Brain microvascular endothelial cell (primary cell): ENCODE data around the gene MERTK.

Experiments
- DNase-seq: peaks from one replicate; pipeline ENCODE4 v3.0.0-alpha.2; 2020
- H3K27ac ChIP-seq: fragments of 250-450 bp; sonication (Bioruptor Pico); 2 replicates; pipeline ENCODE4 v1.5.1; 2020; ENCODE audit warnings: mild to moderate bottlenecking, moderate library complexity
- H3K27me3 ChIP-seq: fragments of 250-450 bp; sonication (Bioruptor Pico); replicated peaks from 2 replicates; pipeline ENCODE4 v1.5.1; 2020; ENCODE audit warnings: mild to moderate bottlenecking
- H3K36me3 ChIP-seq: fragments of 250-450 bp; sonication (Bioruptor Pico); replicated peaks from 2 replicates; pipeline ENCODE4 v1.5.1; 2020; ENCODE audit warnings: mild to moderate bottlenecking
- H3K4me3 ChIP-seq: 2 replicates; pipeline ENCODE4 v1.5.1; 2011; ENCODE audit warnings: low read depth, mild to moderate bottlenecking, control low read depth, low read length, moderate library complexity
- CTCF ChIP-seq: IDR thresholded peaks from 2 replicates; pipeline ENCODE4 v1.5.1; 2011; ENCODE audit warnings: low read depth, mild to moderate bottlenecking, moderate library complexity, low read length, control low read depth, inconsistent platforms; ENCODE audit errors: missing control alignments
- in situ Hi-C: cut with HindIII; loops from 2 replicates; pipeline ENCODE4 v1.10.0; 2017; ENCODE audit warnings: low sequenced_read_pairs, low pct_ligation_motif_present

MERTK gene

GRCh38 chr2:111985514-111985913 is 87.1 kb downstream of the MERTK start:
- DNase-seq = no peak
- H3K36me3 ChIP-seq = no peaks in the 10 kb centered on the region
- TF ChIP-seq CTCF = no peak
- no peak overlapping the region for H3K4me3 ChIP-seq
- H3K27ac ChIP-seq = no peak overlapping the region
- H3K27me3 ChIP-seq = no peaks in the 10 kb centered on the region
- in situ Hi-C loops = no loop called here

- Histone ChIP-seq H3K4me3 (no peak overlapping the region), H3K36me3 (no peaks in the 10 kb centered on the region), H3K27ac (no peak overlapping the region), H3K27me3 (no peaks in the 10 kb centered on the region)
- no peak for DNase-seq
- TF ChIP-seq CTCF = no peak
- in situ Hi-C loops = no loop called here
Observed at GRCh38 chr2:111986116-111986900, 87.9 kb downstream of the MERTK start.

- TF ChIP-seq CTCF = no peak
- H3K4me3 ChIP-seq = no peak overlapping the region
- DNase-seq = no peak
- H3K36me3 ChIP-seq = no peaks in the 10 kb centered on the region
- in situ Hi-C loops = no loop called here
- H3K27me3 ChIP-seq = no peaks in the 10 kb centered on the region
- H3K27ac ChIP-seq = no peak overlapping the region
Observed at GRCh38 chr2:111990375-111990774, 92.0 kb downstream of the MERTK start.

- DNase-seq = no peak
- Histone ChIP-seq H3K27me3 (no peaks in the 10 kb centered on the region), H3K27ac (no peak overlapping the region), H3K36me3 (no peaks in the 10 kb centered on the region), H3K4me3 (no peak overlapping the region)
- no peak for TF ChIP-seq CTCF
- in situ Hi-C loops = no loop called here
Observed at GRCh38 chr2:111990856-111991255, 92.4 kb downstream of the MERTK start.

- no peak for TF ChIP-seq CTCF
- no peak overlapping the region for H3K27ac ChIP-seq
- no peak overlapping the region for H3K4me3 ChIP-seq
- H3K36me3 ChIP-seq = no peaks in the 10 kb centered on the region
- no peak for DNase-seq
- in situ Hi-C loops = no loop called here
- H3K27me3 ChIP-seq = no peaks in the 10 kb centered on the region
Observed at GRCh38 chr2:111994042-111994441, 95.6 kb downstream of the MERTK start.

GRCh38 chr2:111995148-111995547 is 96.7 kb downstream of the MERTK start:
- H3K27ac ChIP-seq = no peak overlapping the region
- TF ChIP-seq CTCF = no peak
- no peak for DNase-seq
- H3K4me3 ChIP-seq = no peak overlapping the region
- in situ Hi-C loops = no loop called here
- H3K36me3 ChIP-seq = no peaks in the 10 kb centered on the region
- H3K27me3 ChIP-seq = no peaks in the 10 kb centered on the region
